Renal cortical epithelial cell (primary cell): ENCODE measurements around the gene TACO1. TPM values are rescaled to one million over a fixed set of nuclear protein-coding genes. Genes with fewer than 3 reads are reported as not detected.

Source experiments
- DNase-seq: peaks from one replicate; pipeline ENCODE4 v3.0.0-alpha.2; 2011; ENCODE audit warnings: low read depth
- total RNA-seq: library from RNA; depleted of rRNA; stranded (reverse); fragments of >200 nt; gene quantifications from 2 replicates; pipeline ENCODE4 v1.2.3, GENCODE V29; 2014

The TACO1 gene
- total RNA-seq, result 15.4 and 22.2 TPM in 2 replicates

DNA sequence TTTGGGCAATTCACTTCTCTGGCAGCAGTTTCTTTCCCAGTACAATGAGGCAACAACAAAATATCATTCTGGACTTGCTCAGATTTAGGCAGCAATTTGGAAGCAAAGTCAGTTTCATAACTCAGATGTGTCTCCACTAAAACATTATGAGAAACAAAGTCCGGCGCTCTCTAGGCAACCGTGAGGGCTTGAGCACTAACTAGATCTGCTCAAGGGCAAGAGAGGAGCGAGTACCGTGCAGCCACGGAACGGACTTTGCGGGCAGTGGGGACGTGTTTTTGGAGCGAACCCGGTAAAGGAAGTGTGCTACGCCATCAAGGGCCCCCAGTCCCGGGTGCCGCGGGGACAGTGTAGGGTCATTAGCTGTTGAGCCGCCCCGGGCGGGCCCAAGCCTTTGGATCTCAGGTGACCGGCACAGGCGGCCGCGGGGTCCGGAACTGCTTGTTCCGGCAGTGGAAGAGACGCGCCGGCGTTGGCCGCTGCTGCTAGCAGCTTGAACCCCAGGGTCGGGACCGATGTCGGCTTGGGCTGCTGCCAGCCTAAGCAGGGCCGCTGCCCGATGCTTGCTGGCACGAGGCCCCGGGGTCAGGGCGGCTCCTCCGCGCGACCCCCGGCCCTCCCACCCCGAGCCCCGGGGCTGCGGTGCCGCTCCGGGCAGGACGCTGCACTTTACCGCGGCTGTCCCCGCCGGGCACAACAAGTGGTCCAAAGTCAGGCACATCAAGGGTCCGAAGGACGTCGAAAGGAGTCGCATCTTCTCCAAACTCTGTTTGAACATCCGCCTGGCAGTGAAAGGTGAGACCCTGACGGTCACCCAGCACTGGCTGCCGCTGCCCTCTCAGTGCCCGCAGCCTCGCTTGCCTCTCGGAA lies at the start of gene TACO1:
TSS of gene TACO1 (plus strand) at position 327 of the 870 bp plus-strand sequence. CDS start at position 516, 189 bp downstream.
- DNase-seq, result peak; percentile 61

DNA sequence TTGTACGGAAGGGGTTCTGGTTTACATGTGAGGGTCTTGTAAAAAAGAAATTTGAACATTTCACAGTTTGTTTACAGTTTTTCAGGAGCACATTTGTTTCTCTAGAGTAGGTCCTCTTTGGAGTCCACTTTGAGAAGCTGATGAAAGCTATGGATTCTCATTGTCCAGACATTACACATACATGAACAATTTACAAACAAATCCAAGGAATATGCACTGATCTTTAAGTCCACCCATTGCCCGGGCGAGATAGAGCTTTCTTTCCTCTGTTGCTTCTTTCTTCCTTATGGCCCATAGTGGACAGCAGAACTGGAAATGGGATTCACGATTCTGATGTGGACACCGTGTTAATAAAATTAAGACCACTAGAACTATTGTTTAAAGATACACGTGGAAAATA lies 48.5 kb upstream of the TACO1 start:
- DNase-seq, result no peak

DNA sequence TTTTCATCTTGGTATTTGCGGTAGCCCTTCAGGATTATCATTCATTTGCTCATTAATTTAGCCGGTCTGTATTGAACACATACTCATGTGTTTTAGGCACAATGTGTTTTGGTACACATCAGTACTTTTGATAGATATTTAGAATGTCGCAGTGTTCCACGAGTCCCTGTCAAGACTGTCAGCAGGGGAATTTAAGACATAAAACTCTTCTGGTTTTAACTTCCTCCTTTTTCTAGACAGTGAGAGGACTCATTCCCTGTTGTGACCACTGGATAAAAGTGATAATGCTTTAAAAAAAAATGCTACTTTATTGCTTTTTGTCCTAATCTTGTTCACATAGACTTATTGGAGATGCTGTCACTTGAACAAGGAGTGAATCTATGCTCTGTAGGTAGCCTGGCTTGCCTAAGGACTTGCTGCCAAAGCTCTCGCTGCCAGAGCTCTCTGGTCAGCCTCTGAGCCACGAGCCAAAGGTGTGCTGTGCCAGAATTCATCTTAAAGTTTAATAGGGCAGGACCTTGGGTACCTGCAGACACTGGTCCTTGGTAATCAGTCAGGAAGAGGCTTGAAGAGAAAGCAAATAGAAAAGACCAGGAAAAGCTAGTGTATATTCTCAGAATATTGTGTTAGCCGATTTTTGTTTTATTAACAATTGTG lies 45.1 kb upstream of the TACO1 start:
- no peak for DNase-seq

DNA sequence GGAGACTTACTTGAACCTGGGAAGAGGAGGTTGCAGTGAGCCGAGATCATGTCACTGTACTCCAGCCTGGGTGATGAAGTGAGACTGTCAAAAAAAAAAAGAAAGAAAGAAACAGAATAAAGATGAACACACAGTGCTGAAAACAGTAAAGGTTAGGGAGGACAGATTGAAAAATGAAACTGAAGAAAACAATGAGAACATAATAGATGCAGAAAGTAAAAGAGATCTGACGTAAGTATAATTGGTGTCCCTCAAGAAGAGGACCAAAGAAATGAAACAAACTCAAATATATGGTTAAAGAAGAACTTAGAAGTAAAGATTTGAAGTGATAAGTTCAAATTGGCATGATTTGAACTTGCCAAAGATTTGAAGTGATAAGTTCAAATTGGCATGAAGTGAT lies 43.3 kb upstream of the TACO1 start:
- no peak for DNase-seq

DNA sequence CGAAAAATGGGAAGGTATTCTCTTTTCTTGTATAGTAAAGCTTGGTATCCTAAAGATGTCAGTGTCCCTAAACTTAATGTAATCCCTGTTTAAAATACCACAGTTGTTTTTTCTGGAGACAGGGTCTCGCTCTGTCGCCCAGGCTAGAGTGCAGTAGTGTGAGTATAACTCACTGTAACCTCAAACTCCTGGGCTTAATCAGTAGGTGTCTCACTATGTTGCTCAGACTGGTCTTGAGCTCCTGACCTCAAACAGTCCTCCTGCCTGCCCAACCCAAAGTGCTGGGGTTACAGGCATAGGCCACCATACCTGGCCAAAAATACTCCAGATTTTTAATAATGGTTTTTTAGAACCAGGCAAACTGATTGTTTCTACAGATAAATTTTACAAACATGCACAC lies 42.3 kb upstream of the TACO1 start:
- DNase-seq, result peak; percentile 47

DNA sequence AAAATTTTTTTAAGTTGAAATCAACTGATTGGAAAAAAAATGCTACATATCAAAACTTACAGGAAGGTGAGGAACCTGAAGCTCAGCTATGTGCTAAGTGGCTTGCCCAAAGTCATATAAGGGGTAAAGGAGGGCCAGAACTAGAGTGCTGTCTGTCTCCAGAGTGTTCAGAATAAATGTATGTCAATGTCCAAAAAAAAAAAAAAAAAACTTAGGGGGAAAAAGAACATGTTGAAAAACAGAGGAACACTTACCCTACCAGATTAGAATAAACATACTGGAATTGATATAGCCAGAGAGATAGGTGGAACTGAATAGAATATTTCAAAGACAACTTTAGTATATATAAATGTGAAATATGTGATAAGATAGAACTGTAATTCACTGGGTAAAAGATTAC lies 38.9 kb upstream of the TACO1 start:
- DNase-seq, result no peak

DNA sequence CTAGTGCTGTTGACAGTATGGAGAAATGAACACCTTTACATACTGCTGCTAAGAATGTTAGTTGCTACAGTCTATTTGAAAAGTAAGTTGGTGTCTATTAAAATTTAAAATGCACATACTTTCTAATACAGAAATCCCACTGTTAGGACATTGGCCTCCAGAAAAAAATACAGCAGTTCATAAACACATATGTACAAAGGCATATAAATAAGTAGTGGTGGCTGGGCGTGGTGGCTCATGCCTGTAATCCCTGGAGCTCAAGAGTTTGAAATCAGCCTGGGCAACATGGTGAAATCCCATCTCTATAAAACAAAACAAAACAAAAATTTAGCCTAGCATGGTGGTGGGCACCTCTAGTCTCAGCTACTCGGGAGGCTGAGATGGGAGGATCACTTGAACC lies 37.4 kb upstream of the TACO1 start:
- no peak for DNase-seq

DNA sequence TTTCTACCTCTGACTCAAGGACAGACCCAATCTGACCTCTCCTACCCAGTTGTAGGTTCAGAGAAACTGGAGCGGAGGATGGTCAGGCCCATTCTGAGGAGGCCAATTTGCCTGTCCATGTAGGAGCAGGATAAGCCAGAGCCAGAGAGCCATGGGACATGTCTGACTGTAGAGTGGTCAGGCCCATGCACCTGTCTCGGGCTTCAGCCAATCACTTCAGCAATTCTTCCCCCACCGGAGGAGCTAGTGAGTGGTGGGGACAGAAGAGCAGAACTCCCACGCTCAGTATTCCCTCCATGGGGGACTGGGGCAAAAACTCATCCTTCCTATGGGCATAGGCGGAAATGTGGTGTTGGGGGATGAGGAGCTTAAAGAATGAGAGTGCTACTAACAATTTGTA lies 36.1 kb upstream of the TACO1 start:
- no peak for DNase-seq

DNA sequence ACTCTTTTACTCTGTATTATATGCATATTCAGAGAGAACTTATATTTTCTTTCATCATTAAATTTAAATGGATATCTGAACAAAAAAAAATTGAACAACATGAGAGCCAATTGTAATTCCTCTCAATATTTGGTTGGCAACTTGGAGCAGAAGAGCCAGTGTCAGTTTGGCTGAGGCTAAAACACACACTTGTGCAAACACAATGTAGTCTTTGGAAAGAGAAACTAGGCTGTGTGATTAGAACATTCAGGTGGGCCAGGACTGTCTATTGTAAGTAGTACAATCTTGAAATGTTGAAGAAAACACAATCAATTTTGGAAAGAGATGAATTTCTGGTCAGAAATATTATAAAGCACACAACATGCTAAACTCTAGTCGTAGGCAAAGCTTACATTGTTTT lies 33.5 kb upstream of the TACO1 start:
- no peak for DNase-seq

DNA sequence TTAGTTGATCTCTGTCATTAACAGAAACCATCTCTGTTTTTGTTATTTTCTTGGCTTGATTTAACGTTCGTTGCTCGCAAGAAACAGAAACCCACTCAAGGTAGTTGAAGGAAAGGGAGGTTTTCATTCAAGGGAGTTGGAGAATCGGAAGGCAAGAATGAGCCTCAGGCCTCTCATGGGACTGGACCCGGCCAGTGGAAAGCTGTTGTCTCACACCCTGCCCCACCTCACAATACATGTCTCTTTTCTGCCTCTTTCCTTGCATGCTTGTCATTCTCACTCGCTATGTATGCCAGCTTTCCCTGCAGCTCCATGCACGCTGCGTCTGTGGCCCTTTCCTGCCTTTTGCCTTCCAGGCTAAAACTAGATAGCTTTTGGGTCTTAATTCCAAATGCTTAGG lies 32.1 kb upstream of the TACO1 start:
- no peak for DNase-seq

DNA sequence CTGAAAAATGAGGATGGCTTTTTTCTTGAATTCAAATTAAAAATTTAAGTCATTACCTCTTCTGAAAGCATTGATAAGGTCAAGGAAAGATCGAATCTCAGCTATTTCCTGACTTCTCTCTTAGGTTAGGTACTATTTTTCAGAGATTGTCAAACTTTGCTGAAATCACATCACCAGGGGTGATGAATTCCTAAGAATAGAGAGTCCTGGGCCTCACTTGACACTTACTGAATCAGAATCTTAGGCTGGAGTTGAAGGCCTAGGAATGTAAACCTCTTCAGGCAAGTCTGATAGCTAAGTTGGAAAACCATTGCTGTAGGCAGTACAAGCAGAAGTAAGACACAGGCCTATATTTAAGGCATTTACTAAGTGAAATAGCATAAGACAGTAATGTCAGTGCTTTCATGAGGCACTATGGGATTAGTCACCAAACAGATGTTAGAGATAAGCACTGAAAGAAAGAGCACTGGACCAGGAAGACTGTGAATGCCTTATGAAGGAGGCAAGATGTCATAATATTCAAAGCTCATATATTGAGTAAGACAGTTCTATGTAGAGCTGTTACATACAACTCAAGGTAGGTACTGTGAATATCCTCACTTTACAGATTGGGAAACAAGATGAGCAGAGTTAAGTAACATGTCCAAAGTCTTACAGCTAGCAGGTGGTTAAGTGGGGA lies 28.9 kb upstream of the TACO1 start:
- DNase-seq, result peak; percentile 42

DNA sequence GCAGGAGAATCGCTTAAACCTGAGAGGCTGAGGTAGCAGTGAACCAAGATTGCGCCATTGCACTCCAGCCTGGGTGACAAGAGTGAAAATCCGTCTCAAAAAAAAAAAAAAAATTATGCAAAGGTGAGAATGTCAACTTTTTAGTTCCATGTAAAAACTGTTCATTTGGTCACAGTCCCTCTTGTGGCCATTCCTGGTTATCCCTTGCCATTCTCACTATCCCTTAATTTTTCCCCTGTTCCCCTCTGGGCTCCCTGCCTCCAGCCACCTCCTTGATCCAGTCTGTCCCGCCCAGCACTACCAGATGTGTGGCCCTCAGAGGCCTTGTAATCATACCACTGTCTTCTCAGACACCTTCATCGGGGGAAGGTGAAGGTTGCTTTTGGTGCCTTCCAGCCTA lies 27.1 kb upstream of the TACO1 start:
- DNase-seq, result no peak

DNA sequence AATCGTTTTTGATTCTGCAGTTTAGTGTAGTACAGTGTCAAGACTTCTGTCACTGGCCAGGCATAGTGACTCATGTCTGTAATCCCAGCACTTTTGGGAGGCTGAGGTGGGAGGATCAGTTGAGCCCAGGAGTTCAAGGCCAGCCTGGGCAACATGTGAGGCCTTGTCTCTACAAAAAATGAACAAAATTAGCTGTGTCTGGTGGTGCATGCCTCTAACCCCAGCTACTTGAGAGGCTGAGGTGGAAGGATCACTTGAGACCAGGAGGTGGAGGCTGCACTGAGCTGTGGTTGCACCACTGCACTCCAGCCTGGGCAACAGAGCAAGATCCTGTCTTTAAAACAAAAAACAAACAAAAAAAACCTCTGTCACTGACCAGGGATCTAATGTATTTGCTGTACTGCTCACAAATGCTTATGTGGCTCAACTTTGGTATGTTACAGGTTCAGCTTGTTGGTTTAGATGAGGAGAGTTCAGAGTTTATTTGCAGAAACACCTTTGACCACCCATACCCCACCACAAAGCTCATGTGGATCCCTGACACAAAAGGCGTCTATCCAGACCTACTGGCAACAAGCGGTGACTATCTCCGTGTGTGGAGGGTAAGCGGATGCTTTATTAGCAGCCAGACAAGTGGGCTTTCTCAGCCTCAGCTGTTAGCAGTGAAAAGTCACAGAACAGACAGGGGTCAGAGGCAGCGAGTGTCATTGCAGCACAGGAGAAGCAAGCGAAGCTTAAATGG lies 22.5 kb upstream of the TACO1 start:
- no peak for DNase-seq

DNA sequence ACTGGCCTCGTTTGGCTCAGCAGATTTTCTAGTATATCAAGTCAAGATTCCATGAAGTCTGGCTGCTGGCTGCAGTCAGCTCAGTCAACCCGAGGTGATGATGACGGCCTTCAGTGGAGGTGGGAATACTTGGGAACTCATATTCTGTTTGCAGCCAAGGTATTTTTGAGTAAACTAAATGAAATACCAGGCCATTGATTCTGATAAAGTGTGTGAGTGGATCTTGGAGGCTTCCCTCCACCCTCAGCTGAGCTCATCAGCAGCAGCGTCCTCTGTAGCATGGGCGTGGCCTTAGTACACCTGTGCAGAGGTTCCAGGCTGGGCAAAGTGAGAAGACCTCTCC lies 22.0 kb upstream of the TACO1 start:
- no peak for DNase-seq

DNA sequence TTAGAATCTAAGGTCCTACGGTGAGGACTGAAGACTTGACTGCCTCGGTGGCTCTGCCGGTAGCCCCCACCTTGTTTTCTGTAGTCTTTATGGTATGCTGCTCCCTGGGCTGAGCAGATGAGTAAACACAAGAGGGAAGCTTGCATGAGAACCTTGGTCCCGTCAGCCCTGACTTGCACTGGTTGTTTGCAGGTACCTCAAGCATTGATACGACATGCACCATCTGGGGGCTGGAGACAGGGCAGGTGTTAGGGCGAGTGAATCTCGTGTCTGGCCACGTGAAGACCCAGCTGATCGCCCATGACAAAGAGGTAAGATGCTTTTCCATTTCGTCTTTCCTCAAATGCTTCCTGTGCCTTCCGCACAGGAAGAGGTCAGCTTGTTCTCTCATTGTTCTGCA lies 21.1 kb upstream of the TACO1 start:
- DNase-seq, result no peak

DNA sequence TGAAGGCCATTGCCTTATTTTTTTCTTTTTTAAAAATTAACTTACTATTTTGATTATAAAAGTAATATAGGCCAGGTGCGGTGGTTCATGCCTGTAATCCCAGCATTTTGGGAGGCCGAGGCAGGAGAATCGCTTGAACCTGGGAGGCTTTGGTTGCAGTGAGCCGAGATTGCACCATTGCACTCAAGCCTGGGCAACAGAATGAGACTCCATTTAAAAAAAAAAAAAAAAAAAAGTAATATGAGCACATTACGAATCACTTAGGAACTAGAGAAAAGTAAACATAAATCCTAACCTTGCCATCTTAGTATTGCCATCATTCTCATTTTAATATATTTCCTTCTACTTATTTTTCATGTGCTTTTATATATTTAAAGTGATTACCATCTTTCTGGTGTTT lies 12.9 kb upstream of the TACO1 start:
- no peak for DNase-seq

DNA sequence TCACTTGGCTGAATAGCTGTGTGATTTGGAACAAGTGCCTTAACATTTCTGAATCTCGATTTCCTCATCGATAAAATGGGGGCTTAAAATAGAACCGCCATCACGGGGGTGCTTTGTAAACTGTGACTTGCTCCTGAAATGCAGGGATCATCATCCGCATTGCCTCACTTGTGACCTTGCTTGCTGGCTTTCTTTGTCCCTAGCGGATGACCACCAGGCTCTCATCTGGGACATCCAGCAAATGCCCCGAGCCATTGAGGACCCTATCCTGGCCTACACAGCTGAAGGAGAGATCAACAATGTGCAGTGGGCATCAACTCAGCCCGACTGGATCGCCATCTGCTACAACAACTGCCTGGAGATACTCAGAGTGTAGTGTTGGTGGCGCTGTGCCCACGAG lies 11.9 kb upstream of the TACO1 start:
- DNase-seq, result no peak

DNA sequence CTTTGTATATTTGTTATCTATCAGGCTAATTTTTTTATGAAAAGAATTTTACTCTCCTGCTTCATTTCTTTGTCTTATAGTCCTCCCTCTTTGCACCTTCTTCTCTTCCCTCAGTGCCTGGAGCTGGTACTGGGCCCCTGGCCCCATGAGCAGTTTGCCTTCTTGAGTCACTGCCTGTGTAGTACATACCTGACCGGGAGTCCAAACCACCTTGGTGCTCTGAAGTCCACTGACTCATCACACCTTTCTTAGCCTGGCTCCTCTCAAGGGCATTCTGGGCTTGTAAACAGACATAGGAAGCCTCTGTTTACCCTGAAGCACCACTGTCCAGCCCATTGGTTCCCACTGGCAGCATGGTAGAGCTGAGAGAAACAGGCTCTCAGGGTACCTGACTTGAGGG lies 11.0 kb upstream of the TACO1 start:
- no peak for DNase-seq

DNA sequence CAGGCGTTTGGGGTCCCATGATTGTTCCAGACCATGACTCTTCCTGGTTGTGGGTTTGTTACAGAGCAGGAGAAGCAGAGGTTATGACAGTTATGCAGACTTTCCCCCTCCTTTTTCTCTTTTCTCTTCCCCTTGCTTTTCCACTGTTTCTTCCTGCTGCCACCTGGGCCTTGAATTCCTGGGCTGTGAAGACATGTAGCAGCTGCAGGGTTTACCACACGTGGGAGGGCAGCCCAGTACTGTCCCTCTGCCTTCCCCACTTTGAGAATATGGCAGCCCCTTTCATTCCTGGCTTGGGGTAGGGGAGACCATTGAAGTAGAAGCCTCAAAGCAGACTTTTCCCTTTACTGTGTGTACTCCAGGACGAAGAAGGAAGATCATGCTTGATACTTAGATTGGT lies 7.9 kb upstream of the TACO1 start:
- DNase-seq, result no peak

DNA sequence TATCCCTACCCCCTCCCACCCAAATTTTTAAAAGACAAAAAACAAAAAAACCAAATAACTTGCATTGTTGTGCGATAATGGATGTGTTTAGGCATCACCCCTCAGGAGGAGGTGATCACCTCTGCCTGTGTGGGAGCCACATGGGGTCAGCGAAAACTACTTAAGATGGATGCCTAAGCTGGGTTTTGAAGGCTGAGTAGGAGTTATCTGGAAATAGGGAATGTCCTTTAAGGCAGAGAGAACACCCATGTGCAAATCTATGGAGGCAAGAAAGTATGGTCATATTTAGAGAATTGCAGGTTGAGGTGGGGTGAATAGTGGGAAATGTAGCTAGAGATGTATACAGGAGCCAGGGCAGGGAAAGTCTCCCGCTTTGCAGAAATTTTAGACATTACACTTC lies 5.6 kb upstream of the TACO1 start:
- DNase-seq, result no peak

DNA sequence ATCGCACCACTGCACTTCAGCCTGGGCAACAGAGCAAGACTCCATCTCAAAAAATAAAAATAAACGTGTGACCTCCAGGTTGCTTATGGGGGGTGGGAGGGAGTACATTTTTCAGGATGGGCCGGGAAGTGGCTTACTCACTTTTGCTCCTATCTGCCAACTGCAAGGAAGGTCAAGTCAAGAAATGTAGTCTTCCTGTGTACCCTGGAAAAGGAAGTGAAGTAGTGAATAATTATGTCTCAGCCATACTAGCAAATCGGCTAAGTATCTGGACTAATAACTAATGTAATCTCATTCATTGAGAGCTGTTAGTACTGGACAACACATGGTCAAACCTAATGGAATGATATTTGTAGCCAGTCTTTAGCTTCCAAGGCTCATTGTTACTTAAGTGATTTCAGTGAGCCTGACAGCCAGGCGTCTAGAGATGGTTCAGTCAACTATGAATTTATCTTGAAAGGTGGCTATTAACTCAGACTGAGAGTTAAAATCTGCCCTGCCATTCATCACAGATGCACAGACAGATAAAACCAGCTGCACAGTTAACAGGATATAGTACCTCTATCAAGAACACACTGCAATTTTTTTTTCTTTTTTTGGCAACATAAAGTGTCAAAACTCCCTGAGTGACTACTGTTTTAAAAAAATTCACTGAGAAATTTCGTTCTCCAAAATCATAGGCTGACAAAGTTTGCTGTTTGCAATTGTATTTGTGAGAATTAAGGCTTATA lies 3.7 kb upstream of the TACO1 start:
- DNase-seq, result no peak

DNA sequence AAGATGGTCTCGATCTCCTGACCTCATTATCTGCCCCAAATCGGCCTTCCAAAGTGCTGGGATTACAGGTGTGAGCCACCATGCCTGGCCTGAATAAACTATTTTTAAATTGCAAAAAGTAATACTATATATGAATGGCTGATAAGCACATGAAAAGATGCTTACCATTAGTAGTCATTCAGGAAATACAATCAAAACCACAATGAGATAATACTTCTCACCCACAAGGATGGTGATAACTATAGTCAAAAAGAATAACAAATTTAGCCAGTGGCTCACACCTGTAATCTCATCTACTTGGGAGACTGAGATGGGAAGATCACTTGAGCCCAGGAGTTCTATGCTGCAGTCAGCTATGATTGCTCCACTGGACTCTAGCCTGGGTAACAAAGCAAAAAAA lies 2.4 kb upstream of the TACO1 start:
- DNase-seq, result no peak
